GM18526 (cell line): ENCODE results near the gene PHLDA1.

Source experiments
- POLR2A ChIP-seq: IDR thresholded peaks from 3 replicates; pipeline ENCODE4 v1.6.1; 2011; ENCODE audit not compliant: insufficient read length; ENCODE audit errors: extremely low read depth

The PHLDA1 gene

GRCh38 chr12:75985566-75985965 is 46.0 kb downstream of the PHLDA1 start:
- TF ChIP-seq POLR2A = no peak

GRCh38 chr12:75984577-75985182 is 46.9 kb downstream of the PHLDA1 start:
- no peak for TF ChIP-seq POLR2A

GRCh38 chr12:75982979-75983660 is 48.5 kb downstream of the PHLDA1 start:
- no peak for TF ChIP-seq POLR2A

- TF ChIP-seq POLR2A = no peak
These were observed 49.4 kb downstream of the PHLDA1 start for GRCh38 chr12:75982169-75982564.

GRCh38 chr12:75981247-75982168 is 50.1 kb downstream of the PHLDA1 start:
- TF ChIP-seq POLR2A = no peak

GRCh38 chr12:75979181-75979580 is 52.4 kb downstream of the PHLDA1 start:
- no peak for TF ChIP-seq POLR2A

- TF ChIP-seq POLR2A = no peak
These were observed 52.9 kb downstream of the PHLDA1 start for GRCh38 chr12:75978677-75979076.

GRCh38 chr12:75977952-75978671 is 53.5 kb downstream of the PHLDA1 start:
- no peak for TF ChIP-seq POLR2A

GRCh38 chr12:75977590-75977951 is 54.0 kb downstream of the PHLDA1 start:
- TF ChIP-seq POLR2A = no peak

GRCh38 chr12:75976913-75977312 is 54.7 kb downstream of the PHLDA1 start:
- TF ChIP-seq POLR2A = no peak

- no peak for TF ChIP-seq POLR2A
These were observed 55.5 kb downstream of the PHLDA1 start for GRCh38 chr12:75976113-75976512.

GRCh38 chr12:75975702-75976101 is 55.9 kb downstream of the PHLDA1 start:
- no peak for TF ChIP-seq POLR2A
